Mammary epithelial cell (primary cell): ENCODE measurements around the gene PSD2.

Source experiments
- EZH2 ChIP-seq: IDR thresholded peaks from 2 replicates; pipeline ENCODE4 v1.6.1; 2012; ENCODE audit warnings: low read length, inconsistent platforms, borderline replicate concordance
- TF ChIP-seq, protein P1 (sequence below), 2 donors: IDR thresholded peaks in 1 of 2; conservative IDR thresholded peaks in 1 of 2; 2 replicates each; pipeline ENCODE4 v1.5.1; 2011 to 2012; ENCODE audit warnings: inconsistent platforms in 2 of 2, low read length in 2 of 2, mild to moderate bottlenecking in 2 of 2, control low read depth in 1 of 2, low read depth in 1 of 2; ENCODE audit not compliant: insufficient read depth in 1 of 2; ENCODE audit errors: extremely low read depth in 1 of 2

DNA sequence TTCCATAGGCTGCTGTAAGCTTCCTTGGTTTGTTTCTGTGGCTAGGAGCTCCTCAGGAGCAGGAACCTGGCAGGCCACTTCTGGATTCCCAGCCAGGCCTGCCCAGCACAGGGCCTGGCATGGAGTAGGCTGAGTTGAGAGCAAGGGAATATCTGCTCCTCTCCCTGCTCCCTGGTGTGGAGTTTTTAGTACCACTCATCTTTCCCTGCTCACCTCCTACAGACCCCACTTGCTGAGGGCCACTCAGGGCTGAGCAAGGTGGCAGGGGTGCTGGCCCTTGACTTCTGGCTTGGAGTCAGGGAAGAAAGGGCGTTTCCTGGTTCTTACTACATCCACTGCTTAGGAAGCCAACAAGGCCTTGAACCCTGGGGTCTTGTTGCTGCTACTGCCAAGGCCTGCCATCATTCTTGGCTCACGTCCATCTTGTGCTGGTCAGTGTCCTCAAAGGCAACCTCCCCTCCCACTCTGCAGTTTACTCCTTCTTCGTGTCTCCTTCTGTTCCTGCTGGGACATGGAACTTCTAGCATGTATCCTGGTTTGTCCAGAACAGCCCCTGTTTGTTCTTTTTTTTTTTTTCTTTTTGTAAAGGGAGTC is 54.9 kb downstream of the PSD2 start:
- TF ChIP-seq, protein P1, sequence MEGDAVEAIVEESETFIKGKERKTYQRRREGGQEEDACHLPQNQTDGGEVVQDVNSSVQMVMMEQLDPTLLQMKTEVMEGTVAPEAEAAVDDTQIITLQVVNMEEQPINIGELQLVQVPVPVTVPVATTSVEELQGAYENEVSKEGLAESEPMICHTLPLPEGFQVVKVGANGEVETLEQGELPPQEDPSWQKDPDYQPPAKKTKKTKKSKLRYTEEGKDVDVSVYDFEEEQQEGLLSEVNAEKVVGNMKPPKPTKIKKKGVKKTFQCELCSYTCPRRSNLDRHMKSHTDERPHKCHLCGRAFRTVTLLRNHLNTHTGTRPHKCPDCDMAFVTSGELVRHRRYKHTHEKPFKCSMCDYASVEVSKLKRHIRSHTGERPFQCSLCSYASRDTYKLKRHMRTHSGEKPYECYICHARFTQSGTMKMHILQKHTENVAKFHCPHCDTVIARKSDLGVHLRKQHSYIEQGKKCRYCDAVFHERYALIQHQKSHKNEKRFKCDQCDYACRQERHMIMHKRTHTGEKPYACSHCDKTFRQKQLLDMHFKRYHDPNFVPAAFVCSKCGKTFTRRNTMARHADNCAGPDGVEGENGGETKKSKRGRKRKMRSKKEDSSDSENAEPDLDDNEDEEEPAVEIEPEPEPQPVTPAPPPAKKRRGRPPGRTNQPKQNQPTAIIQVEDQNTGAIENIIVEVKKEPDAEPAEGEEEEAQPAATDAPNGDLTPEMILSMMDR (conservative IDR thresholded peaks at IDR 0.05 in 1 of 2, IDR thresholded peaks at IDR 0.05 in 1 of 2; ENCODE audit: extremely low read depth in 1 of 2, insufficient read depth in 1 of 2, low read depth in 1 of 2, low read length in 2 of 2): no peak
- no peak for TF ChIP-seq EZH2
